ENCODE measurements around the gene GCGR.

GCGR gene

DNA sequence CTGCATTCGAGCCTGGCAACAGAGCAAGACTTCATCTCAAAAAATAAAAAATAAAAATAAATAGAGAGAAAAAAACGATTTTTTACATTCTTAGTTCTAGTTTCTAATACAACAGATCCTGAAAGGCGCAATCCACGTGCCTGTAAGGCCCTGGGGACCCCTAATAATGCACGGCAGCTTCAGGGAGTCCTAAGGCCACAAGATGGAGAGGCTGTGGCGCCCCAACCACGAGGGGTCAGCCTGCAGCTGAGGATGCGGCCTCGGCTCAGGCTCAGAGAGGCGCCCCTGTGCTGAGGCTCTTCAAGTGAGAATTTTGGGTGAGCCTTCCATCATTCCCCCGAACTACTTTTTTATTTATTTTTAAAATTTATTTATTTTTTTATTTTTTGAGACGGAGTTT lies 45.5 kb downstream of the GCGR start:
- Histone ChIP-seq H3K4me3 (ENCODE audit: insufficient read depth, low read length, poor library complexity, severe bottlenecking) (no peak overlapping the region), H3K36me3 (ENCODE audit: low read length) (peaks cover 5% of the 10 kb centered on the region; the same call in 1 of the 2 replicates), H3K27ac (ENCODE audit: low read depth, low read length) (no peak overlapping the region), H3K9ac (ENCODE audit: low read length) (no peak overlapping the region), H3F3A (ENCODE audit: insufficient read depth) (no peaks in the 10 kb centered on the region), H3K9me2 (replicated peaks; ENCODE audit: insufficient read depth, low read length) (no peaks in the 10 kb centered on the region), H4K20me1 (ENCODE audit: low read depth, low read length) (no peaks in the 10 kb centered on the region), H3K9me3 (ENCODE audit: insufficient read depth, low read length) (no peaks in the 10 kb centered on the region), H3K4me2 (ENCODE audit: low read depth, low read length, poor library complexity, severe bottlenecking) (no peak overlapping the region), H3K79me2 (ENCODE audit: insufficient read depth, low read length) (peaks cover 3% of the 10 kb centered on the region; the same call in 1 of the 2 replicates), H2AFZ (ENCODE audit: low read depth, low read length, severe bottlenecking) (no peak overlapping the region), H3K27me3 (ENCODE audit: low read length) (no peaks in the 10 kb centered on the region)
- no peak for TF ChIP-seq EZH2phosphoT487 (conservative IDR thresholded peaks at IDR 0.05; ENCODE audit: low read length)
- no peak for TF ChIP-seq CTCF (IDR thresholded peaks at IDR 0.05; ENCODE audit: insufficient read depth, low read length, poor library complexity, severe bottlenecking)

GRCh38 chr17:81851423-81851822 lies 47.5 kb downstream of the GCGR start:
- H3K79me2 ChIP-seq (ENCODE audit: insufficient read depth, low read length) = peaks cover 3% of the 10 kb centered on the region
- H3K27me3 ChIP-seq (ENCODE audit: low read length) = no peaks in the 10 kb centered on the region
- no peaks in the 10 kb centered on the region for H3K9me3 ChIP-seq (ENCODE audit: insufficient read depth, low read length)
- no peak overlapping the region for H3K9ac ChIP-seq (ENCODE audit: low read length)
- H3K4me2 ChIP-seq (ENCODE audit: low read depth, low read length, poor library complexity, severe bottlenecking) = no peak overlapping the region
- H3K4me3 ChIP-seq (ENCODE audit: insufficient read depth, low read length, poor library complexity, severe bottlenecking) = no peak overlapping the region
- H3F3A ChIP-seq (ENCODE audit: insufficient read depth) = no peaks in the 10 kb centered on the region
- no peak overlapping the region for H2AFZ ChIP-seq (ENCODE audit: low read depth, low read length, severe bottlenecking)
- H3K27ac ChIP-seq (ENCODE audit: low read depth, low read length) = no peak overlapping the region
- peaks cover 5% of the 10 kb centered on the region; the same call in 1 of the 2 replicates for H3K36me3 ChIP-seq (ENCODE audit: low read length)
- H3K9me2 ChIP-seq (replicated peaks; ENCODE audit: insufficient read depth, low read length) = no peaks in the 10 kb centered on the region
- TF ChIP-seq EZH2phosphoT487 (conservative IDR thresholded peaks at IDR 0.05; ENCODE audit: low read length) (no peak), CTCF (IDR thresholded peaks at IDR 0.05; ENCODE audit: insufficient read depth, low read length, poor library complexity, severe bottlenecking) (no peak)
- H4K20me1 ChIP-seq (ENCODE audit: low read depth, low read length) = no peaks in the 10 kb centered on the region

DNA sequence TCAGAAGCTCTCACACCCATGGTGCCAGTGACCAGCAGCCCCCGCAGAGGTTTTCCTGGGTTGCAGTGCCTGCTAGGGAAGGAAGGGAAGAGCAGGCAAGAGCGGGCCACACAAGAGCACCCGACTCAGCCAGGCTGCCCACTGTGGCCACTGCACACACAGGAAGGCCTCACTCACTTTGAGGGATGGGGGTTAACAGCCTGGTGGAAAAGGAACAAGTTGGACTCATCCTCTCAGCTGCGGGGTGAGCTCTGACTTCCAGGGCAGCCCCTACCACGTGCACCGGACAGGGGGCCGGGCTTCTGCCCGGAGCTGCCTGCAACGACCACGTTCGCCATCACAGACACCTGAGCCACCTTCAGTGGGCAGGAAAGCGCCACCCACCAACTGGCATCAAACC lies 48.3 kb downstream of the GCGR start:
- no peak overlapping the region for H3K9ac ChIP-seq (ENCODE audit: low read length)
- H3K9me3 ChIP-seq (ENCODE audit: insufficient read depth, low read length) = no peaks in the 10 kb centered on the region
- no peak overlapping the region for H3K4me3 ChIP-seq (ENCODE audit: insufficient read depth, low read length, poor library complexity, severe bottlenecking)
- no peak overlapping the region for H3K27ac ChIP-seq (ENCODE audit: low read depth, low read length)
- peaks cover 5% of the 10 kb centered on the region; the same call in 1 of the 2 replicates for H3K36me3 ChIP-seq (ENCODE audit: low read length)
- no peaks in the 10 kb centered on the region for H4K20me1 ChIP-seq (ENCODE audit: low read depth, low read length)
- no peaks in the 10 kb centered on the region for H3K27me3 ChIP-seq (ENCODE audit: low read length)
- no peak for TF ChIP-seq CTCF (IDR thresholded peaks at IDR 0.05; ENCODE audit: insufficient read depth, low read length, poor library complexity, severe bottlenecking)
- no peak for TF ChIP-seq EZH2phosphoT487 (conservative IDR thresholded peaks at IDR 0.05; ENCODE audit: low read length)
- H3K9me2 ChIP-seq (replicated peaks; ENCODE audit: insufficient read depth, low read length) = no peaks in the 10 kb centered on the region
- H3K79me2 ChIP-seq (ENCODE audit: insufficient read depth, low read length) = peaks cover 8% of the 10 kb centered on the region
- no peak overlapping the region for H3K4me2 ChIP-seq (ENCODE audit: low read depth, low read length, poor library complexity, severe bottlenecking)
- H3F3A ChIP-seq (ENCODE audit: insufficient read depth) = no peaks in the 10 kb centered on the region
- H2AFZ ChIP-seq (ENCODE audit: low read depth, low read length, severe bottlenecking) = no peak overlapping the region

Data from SU-DHL-6 (cell line).